Activated naive CD4-positive, alpha-beta T cell treated with anti-CD3 and anti-CD28 coated beads, Interleukin-2, amount 10 ng/mL, durations not matched to agents 7 days and 5 days (primary cell): ENCODE results near the gene VPS54.
A peak's percentile ranks its signal among the peaks of the same experiment; 100 is the strongest.

Source experiments
- CTCF ChIA-PET: fragments of 350-600 bp; sonication (Branson Sonifier 250); formaldehyde crosslinking; loops from one replicate; lab custom pipeline; 2021; ENCODE audit warnings: antibody characterized with exemption; lab: Charles Lee
- DNase-seq: peaks from one replicate; pipeline ENCODE4 v3.0.0-alpha.2; 2020
- H3K27ac Mint-ChIP-seq: one replicate; pipeline ENCODE4 v1.8.0; 2021; ENCODE audit warnings: mild to moderate bottlenecking, moderate library complexity, mixed read lengths
- H3K27me3 Mint-ChIP-seq: one replicate; pipeline ENCODE4 v1.8.0; 2021; ENCODE audit warnings: mild to moderate bottlenecking, mixed read lengths
- H3K36me3 Mint-ChIP-seq: one replicate; pipeline ENCODE4 v1.8.0; 2021; ENCODE audit warnings: mixed read lengths
- H3K4me1 Mint-ChIP-seq: one replicate; pipeline ENCODE4 v1.8.0; 2021; ENCODE audit warnings: mixed read lengths
- H3K4me3 Mint-ChIP-seq: one replicate; pipeline ENCODE4 v1.8.0; 2021; ENCODE audit warnings: mild to moderate bottlenecking, moderate library complexity, mixed read lengths
- H3K9me3 Mint-ChIP-seq: one replicate; pipeline ENCODE4 v1.8.0; 2021; ENCODE audit warnings: mixed read lengths

VPS54 gene

GRCh38 chr2:63874204-63875130, 144.8 kb downstream of the VPS54 start:
- no peak overlapping the region for H3K27ac Mint-ChIP-seq

GRCh38 chr2:63872571-63873328, 146.5 kb downstream of the VPS54 start:
- peaks cover 5% of the 10 kb centered on the region for H3K9me3 Mint-ChIP-seq
- DNase-seq = no peak
- H3K27me3 Mint-ChIP-seq = no peaks in the 10 kb centered on the region
- H3K4me1 Mint-ChIP-seq = peaks cover 7% of the 10 kb centered on the region
- H3K27ac Mint-ChIP-seq = no peak overlapping the region
- CTCF ChIA-PET = no interaction called here
- H3K36me3 Mint-ChIP-seq = peaks cover 73% of the 10 kb centered on the region
- no peak overlapping the region for H3K4me3 Mint-ChIP-seq

More at GRCh38 chr2:63874204-63875130, 144.8 kb downstream of the VPS54 start:
- CTCF ChIA-PET = interaction anchor here (0.8 to 1.1 kb wide), 2 partner anchors 9 to 176 kb away, joined by 3 read pairs; no protein-coding TSS in a partner anchor
- Mint-ChIP-seq H3K36me3 (peaks cover 68% of the 10 kb centered on the region), H3K9me3 (peaks cover 5% of the 10 kb centered on the region), H3K27me3 (no peaks in the 10 kb centered on the region), H3K4me3 (no peak overlapping the region), H3K4me1 (peaks cover 7% of the 10 kb centered on the region)
- DNase-seq = no peak

GRCh38 chr2:63871864-63872263, 147.4 kb downstream of the VPS54 start:
- H3K27ac Mint-ChIP-seq = no peak overlapping the region
- H3K36me3 Mint-ChIP-seq = peaks cover 67% of the 10 kb centered on the region
- H3K9me3 Mint-ChIP-seq = peaks cover 5% of the 10 kb centered on the region
- CTCF ChIA-PET = no interaction called here
- H3K4me1 Mint-ChIP-seq = peaks cover 7% of the 10 kb centered on the region
- DNase-seq = no peak
- H3K27me3 Mint-ChIP-seq = no peaks in the 10 kb centered on the region
- H3K4me3 Mint-ChIP-seq = no peak overlapping the region

GRCh38 chr2:63870679-63871078, 148.5 kb downstream of the VPS54 start:
- Mint-ChIP-seq H3K9me3 (peaks cover 5% of the 10 kb centered on the region), H3K4me3 (no peak overlapping the region), H3K27me3 (no peaks in the 10 kb centered on the region), H3K27ac (no peak overlapping the region), H3K36me3 (peaks cover 66% of the 10 kb centered on the region), H3K4me1 (peaks cover 16% of the 10 kb centered on the region)
- DNase-seq = no peak
- CTCF ChIA-PET = interaction anchor here (1.2 kb wide), 1 partner anchor 9 kb away, joined by 4 read pairs; no protein-coding TSS in a partner anchor

- Mint-ChIP-seq H3K4me3 (no peak overlapping the region), H3K4me1 (peaks cover 28% of the 10 kb centered on the region), H3K27ac (peak overlapping the region; percentile 67), H3K36me3 (peaks cover 52% of the 10 kb centered on the region), H3K9me3 (no peaks in the 10 kb centered on the region), H3K27me3 (no peaks in the 10 kb centered on the region)
- no peak for DNase-seq
- CTCF ChIA-PET = interaction anchor here (0.7 to 4.4 kb wide), 3 partner anchors 167 to 432 kb away, joined by 3 to 24 read pairs (median 3); no protein-coding TSS in a partner anchor
Observed at GRCh38 chr2:63866009-63866709, 153.1 kb downstream of the VPS54 start.

DNA sequence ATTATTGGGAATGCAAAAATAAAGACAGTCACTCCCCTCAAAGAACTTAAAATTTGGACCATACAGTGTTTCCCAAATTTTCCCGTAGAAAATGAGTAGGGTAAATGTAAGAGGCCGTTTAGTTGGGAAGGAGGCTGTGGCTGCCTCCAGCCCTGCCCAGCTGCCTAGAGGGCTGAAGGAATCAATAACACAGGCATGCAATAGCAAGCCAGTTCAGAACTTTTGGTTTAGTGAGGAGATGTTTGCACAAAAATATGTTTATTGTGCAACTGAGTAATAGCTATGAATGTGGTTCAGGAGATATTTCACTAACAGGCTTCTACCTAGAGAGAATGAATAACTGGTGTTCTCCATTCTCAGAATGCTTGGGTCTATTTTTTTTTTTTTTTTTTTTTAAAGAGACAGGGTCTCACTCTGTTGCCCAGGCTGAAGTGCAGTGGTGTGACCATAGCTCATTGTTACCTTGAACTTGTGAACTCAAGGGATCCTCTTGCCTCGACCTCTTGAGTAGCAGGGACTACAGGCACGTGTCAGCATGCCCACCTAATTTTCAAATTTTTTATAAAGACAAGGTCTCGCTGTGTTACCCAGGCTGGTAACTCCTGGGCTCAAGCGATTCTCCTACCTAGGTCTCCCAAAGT, 153.9 kb downstream of the VPS54 start:
- Mint-ChIP-seq H3K9me3 (no peaks in the 10 kb centered on the region), H3K4me1 (peaks cover 33% of the 10 kb centered on the region), H3K4me3 (no peak overlapping the region), H3K27ac (peak overlapping the region; percentile 67), H3K36me3 (peaks cover 51% of the 10 kb centered on the region), H3K27me3 (no peaks in the 10 kb centered on the region)
- CTCF ChIA-PET = interaction anchor here (0.7 to 4.4 kb wide), 4 partner anchors 166 to 433 kb away, joined by 3 to 24 read pairs (median 3); no protein-coding TSS in a partner anchor
- DNase-seq = no peak

DNA sequence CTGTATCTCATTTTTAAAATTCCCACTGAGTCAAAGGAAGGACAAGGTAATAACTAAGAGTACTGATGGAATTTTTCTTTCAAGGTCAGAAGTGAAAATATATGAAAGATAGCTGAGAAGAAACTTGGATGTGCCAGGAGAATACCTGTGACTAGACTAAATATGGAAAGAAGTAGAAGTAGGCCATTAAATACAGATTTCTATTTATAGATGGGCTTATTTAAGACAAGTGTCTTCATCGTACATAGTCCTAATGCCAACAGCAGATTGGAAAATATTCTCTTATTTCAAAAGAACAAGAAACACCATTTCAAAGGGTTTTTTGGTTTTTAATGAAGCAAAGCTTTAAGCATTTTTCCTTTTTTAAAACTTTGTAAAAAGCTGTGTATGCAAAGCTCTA, 155.5 kb downstream of the VPS54 start:
- DNase-seq = no peak
- H3K27ac Mint-ChIP-seq = peak overlapping the region; percentile 52
- no peak overlapping the region for H3K4me3 Mint-ChIP-seq
- no peaks in the 10 kb centered on the region for H3K9me3 Mint-ChIP-seq
- CTCF ChIA-PET = interaction anchor here (0.7 to 4.4 kb wide), 3 partner anchors 21 to 174 kb away, joined by 3 to 24 read pairs (median 3); no protein-coding TSS in a partner anchor
- H3K36me3 Mint-ChIP-seq = peaks cover 58% of the 10 kb centered on the region
- no peaks in the 10 kb centered on the region for H3K27me3 Mint-ChIP-seq
- H3K4me1 Mint-ChIP-seq = peaks cover 37% of the 10 kb centered on the region

- no peak overlapping the region for H3K4me3 Mint-ChIP-seq
Observed at GRCh38 chr2:63862806-63863205, 156.4 kb downstream of the VPS54 start.

GRCh38 chr2:63861220-63861822, 157.9 kb downstream of the VPS54 start:
- peaks cover 63% of the 10 kb centered on the region for H3K36me3 Mint-ChIP-seq
- H3K9me3 Mint-ChIP-seq = no peaks in the 10 kb centered on the region
- peaks cover 52% of the 10 kb centered on the region for H3K4me1 Mint-ChIP-seq
- CTCF ChIA-PET = interaction anchor here (0.8 to 3.4 kb wide), 21 partner anchors 9 to 1404 kb away, joined by 3 to 53 read pairs (median 3); partner anchors contain the start of gene UGP2
- H3K27me3 Mint-ChIP-seq = no peaks in the 10 kb centered on the region
- H3K4me3 Mint-ChIP-seq = no peak overlapping the region
- H3K27ac Mint-ChIP-seq = no peak overlapping the region
- DNase-seq = peak; percentile 71

More at GRCh38 chr2:63862806-63863205, 156.4 kb downstream of the VPS54 start:
- Mint-ChIP-seq H3K36me3 (peaks cover 56% of the 10 kb centered on the region), H3K27ac (no peak overlapping the region), H3K4me1 (peaks cover 41% of the 10 kb centered on the region), H3K9me3 (no peaks in the 10 kb centered on the region), H3K27me3 (no peaks in the 10 kb centered on the region)
- CTCF ChIA-PET = interaction anchor here (0.6 to 4.4 kb wide), 5 partner anchors 162 to 728 kb away, joined by 3 to 53 read pairs (median 24); no protein-coding TSS in a partner anchor
- no peak for DNase-seq

DNA sequence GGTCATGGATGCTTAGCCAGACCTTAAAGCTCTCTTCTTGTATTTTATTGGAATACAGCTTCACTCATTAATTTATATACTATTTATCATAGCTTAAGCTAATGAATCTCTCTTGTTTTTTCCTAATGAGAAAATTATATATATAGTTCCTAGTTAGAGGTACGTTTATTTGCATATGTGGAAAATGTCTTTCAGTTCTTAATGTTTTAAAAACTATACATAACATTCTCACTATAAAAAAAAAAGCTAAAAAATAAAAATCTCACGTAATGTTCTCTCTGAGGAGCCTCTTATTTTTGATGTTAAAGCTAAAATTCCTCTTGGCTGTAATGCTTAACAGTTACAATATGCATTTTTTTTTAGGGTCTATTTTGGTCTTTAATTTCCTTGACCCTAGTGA, 160.9 kb downstream of the VPS54 start:
- Mint-ChIP-seq H3K4me3 (no peak overlapping the region), H3K36me3 (peaks cover 63% of the 10 kb centered on the region), H3K4me1 (peaks cover 67% of the 10 kb centered on the region), H3K9me3 (no peaks in the 10 kb centered on the region), H3K27me3 (no peaks in the 10 kb centered on the region), H3K27ac (peak overlapping the region; percentile 99)
- CTCF ChIA-PET = interaction anchor here (0.8 to 5.7 kb wide), 4 partner anchors 17 to 168 kb away, joined by 3 to 32 read pairs (median 8); partner anchors contain the start of gene UGP2
- DNase-seq = no peak

- Mint-ChIP-seq H3K4me1 (peaks cover 77% of the 10 kb centered on the region), H3K9me3 (peaks cover 3% of the 10 kb centered on the region), H3K27ac (peak overlapping the region; percentile 99), H3K36me3 (peaks cover 70% of the 10 kb centered on the region), H3K4me3 (peak overlapping the region; percentile 53), H3K27me3 (no peaks in the 10 kb centered on the region)
- DNase-seq = peak; percentile 75
- CTCF ChIA-PET = interaction anchor here (1.0 to 5.7 kb wide), 4 partner anchors 14 to 164 kb away, joined by 3 to 32 read pairs (median 4); partner anchors contain the start of gene UGP2
Observed at GRCh38 chr2:63856303-63856603, 163.0 kb downstream of the VPS54 start.

DNA sequence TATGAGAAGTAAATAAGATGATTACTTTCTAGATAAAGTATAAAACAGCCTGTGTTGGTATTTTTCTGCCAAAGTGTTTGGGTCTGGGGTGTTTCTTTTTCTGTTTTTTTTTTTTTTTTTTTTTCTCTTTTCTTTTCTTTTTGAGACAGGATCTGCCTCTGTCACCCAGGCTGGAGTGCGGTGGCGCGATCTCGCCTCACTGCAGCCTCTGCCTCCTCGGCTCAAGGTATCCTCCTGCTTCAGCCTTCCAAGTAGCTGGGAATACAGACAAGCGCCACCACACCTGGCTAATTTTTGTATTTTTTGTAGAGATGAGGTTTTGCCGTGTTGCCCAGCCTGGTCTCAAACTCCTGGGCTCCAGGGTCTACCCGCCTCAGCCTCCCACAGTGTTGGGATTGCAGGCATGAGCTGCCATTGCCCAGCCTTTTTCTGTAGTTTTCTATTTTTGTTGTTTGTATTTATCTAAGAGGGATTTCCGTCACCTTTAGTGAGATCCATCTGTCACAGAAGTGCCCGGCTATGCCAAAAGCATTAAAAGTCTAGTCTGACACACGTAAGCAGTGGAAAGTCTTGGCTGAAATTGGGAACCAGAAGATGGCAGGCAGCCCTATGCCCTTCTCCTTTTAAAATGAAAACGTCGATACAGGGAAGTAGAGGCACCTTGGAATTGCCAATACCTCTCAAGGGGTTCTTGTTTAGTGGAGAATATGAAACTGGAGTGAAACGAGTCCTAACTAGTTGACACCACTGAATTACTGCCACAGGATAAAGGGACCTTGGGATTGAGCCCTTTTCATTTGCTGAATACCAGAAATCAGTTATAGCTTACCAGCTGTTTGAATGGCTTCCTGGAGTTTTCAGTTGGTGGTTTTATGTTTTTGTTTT, 163.6 kb downstream of the VPS54 start:
- peak; percentile 43 for DNase-seq
- Mint-ChIP-seq H3K9me3 (peaks cover 4% of the 10 kb centered on the region), H3K4me3 (peak overlapping the region; percentile 53), H3K27me3 (no peaks in the 10 kb centered on the region), H3K4me1 (peaks cover 76% of the 10 kb centered on the region), H3K36me3 (peaks cover 69% of the 10 kb centered on the region), H3K27ac (peak overlapping the region; percentile 99)
- CTCF ChIA-PET = interaction anchor here (1.0 to 5.7 kb wide), 4 partner anchors 14 to 163 kb away, joined by 3 to 32 read pairs (median 4); partner anchors contain the start of gene UGP2
